Mammary epithelial cell (primary cell): ENCODE results near the gene STUB1.

Source experiments
- EZH2 ChIP-seq: IDR thresholded peaks from 2 replicates; pipeline ENCODE4 v1.6.1; 2012; ENCODE audit warnings: low read length, inconsistent platforms, borderline replicate concordance
- TF ChIP-seq, protein P1 (sequence below), 2 donors: IDR thresholded peaks in 1 of 2; conservative IDR thresholded peaks in 1 of 2; 2 replicates each; pipeline ENCODE4 v1.5.1; 2011 to 2012; ENCODE audit warnings: inconsistent platforms in 2 of 2, low read length in 2 of 2, mild to moderate bottlenecking in 2 of 2, control low read depth in 1 of 2, low read depth in 1 of 2; ENCODE audit not compliant: insufficient read depth in 1 of 2; ENCODE audit errors: extremely low read depth in 1 of 2

DNA sequence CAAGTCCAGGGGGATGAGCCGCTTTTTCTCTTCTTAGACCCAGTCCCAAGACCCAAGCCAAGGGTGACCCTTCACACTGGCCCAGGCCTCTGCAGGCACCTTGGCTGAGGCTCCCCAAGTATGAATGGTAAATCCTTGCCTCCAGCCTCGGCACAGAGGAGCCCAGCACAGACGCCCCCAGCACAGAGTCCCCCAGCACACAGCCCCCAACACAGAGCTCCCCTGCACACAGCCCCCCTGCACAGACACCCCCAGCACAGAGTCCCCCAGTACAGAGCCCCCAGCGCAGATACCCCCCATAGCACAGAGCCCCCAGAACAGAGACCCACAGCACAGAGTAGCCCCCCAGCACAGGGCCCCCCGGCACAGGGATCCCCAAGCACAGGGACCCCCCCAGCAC is 39.6 kb upstream of the STUB1 start:
- TF ChIP-seq, protein P1, sequence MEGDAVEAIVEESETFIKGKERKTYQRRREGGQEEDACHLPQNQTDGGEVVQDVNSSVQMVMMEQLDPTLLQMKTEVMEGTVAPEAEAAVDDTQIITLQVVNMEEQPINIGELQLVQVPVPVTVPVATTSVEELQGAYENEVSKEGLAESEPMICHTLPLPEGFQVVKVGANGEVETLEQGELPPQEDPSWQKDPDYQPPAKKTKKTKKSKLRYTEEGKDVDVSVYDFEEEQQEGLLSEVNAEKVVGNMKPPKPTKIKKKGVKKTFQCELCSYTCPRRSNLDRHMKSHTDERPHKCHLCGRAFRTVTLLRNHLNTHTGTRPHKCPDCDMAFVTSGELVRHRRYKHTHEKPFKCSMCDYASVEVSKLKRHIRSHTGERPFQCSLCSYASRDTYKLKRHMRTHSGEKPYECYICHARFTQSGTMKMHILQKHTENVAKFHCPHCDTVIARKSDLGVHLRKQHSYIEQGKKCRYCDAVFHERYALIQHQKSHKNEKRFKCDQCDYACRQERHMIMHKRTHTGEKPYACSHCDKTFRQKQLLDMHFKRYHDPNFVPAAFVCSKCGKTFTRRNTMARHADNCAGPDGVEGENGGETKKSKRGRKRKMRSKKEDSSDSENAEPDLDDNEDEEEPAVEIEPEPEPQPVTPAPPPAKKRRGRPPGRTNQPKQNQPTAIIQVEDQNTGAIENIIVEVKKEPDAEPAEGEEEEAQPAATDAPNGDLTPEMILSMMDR (conservative IDR thresholded peaks at IDR 0.05 in 1 of 2, IDR thresholded peaks at IDR 0.05 in 1 of 2; ENCODE audit: extremely low read depth in 1 of 2, insufficient read depth in 1 of 2, low read depth in 1 of 2, low read length in 2 of 2), result no peak
- no peak for TF ChIP-seq EZH2
